Uterus (tissue), 4 donors: ENCODE measurements around the gene NOTUM. TPM values are rescaled to one million over a fixed set of nuclear protein-coding genes. Genes with fewer than 3 reads are reported as not detected.

ENCODE experiments used
- DNase-seq, 2 donors: peaks; one replicate each; pipeline ENCODE4 v3.0.0-alpha.2; 2019 to 2020
- H3K27ac ChIP-seq, 2 donors: fragments of 200-600 bp; sonication (generic); 1 replicate in 1 of 2; 2 replicates in 1 of 2; pipeline ENCODE4 v1.5.1; 2016 to 2018
- H3K27me3 ChIP-seq, 2 donors: fragments of 200-600 bp; sonication (generic); one replicate each; pipeline ENCODE4 v1.5.1; 2018 to 2019; ENCODE audit warnings: control low read depth in 1 of 2
- H3K36me3 ChIP-seq, 2 donors: fragments of 200-600 bp; sonication (generic); one replicate each; pipeline ENCODE4 v1.5.1; 2019; ENCODE audit warnings: control low read depth in 1 of 2
- H3K4me1 ChIP-seq, 2 donors: fragments of 200-600 bp; sonication (generic); one replicate each; pipeline ENCODE4 v1.5.1; 2018 to 2019; ENCODE audit warnings: control low read depth in 1 of 2
- H3K4me3 ChIP-seq, 2 donors: fragments of 200-600 bp; sonication (generic); 1 replicate in 1 of 2; 2 replicates in 1 of 2; pipeline ENCODE4 v1.5.1; 2018 to 2019; ENCODE audit warnings: mild to moderate bottlenecking in 1 of 2
- H3K9me3 ChIP-seq, 2 donors: fragments of 200-600 bp; sonication (generic); one replicate each; pipeline ENCODE4 v1.5.1; 2019; ENCODE audit warnings: control low read depth in 1 of 2
- CTCF ChIP-seq, 4 experiments: fragments of 200-600 bp in 2 of 4; fragments of 450-650 bp in 2 of 4; sonication (generic) in 2 of 4; IDR thresholded peaks; one replicate each; pipeline ENCODE4 v1.5.1; 2016 to 2019; ENCODE audit warnings: antibody characterized with exemption in 4 of 4, mild to moderate bottlenecking in 2 of 4, moderate library complexity in 1 of 4
- POLR2A ChIP-seq, 2 donors: fragments of 450-650 bp; IDR thresholded peaks; one replicate each; pipeline ENCODE4 v1.6.1; 2016; ENCODE audit warnings: antibody characterized with exemption in 2 of 2, mild to moderate bottlenecking in 1 of 2, moderate library complexity in 1 of 2
- intact Hi-C: fragments of 100-400 bp; cut with DNase I; formaldehyde crosslinking; loops from one replicate; pipeline ENCODE4 v1.15.1; 2023; ENCODE audit warnings: low total_unique reads
- total RNA-seq, 4 donors: library from RNA; depleted of rRNA in 3 of 4; stranded (reverse); fragments of >200 nt in 3 of 4; gene quantifications; one replicate each; pipeline versions ENCODE4 v1.1.0 to v1.2.4, GENCODE V29; 2014 to 2023
- donor health status: DM: yes; HTN: yes; CAD: no.

NOTUM gene
- total RNA-seq, 4 donors from 2014 or later, result 5.0 TPM; not detected in 3

- peaks cover 0 to 2% of the 10 kb centered on the region in 2 donors for H3K27me3 ChIP-seq
- H3K4me3 ChIP-seq, result no peak overlapping the region
- no peak for DNase-seq
- no peaks in the 10 kb centered on the region for H3K4me1 ChIP-seq
- TF ChIP-seq CTCF (IDR thresholded peaks at IDR 0.05), result no peak
- TF ChIP-seq POLR2A (IDR thresholded peaks at IDR 0.05), result no peak
- no peaks in the 10 kb centered on the region for H3K9me3 ChIP-seq
- H3K27ac ChIP-seq, result no peak overlapping the region
- no peaks in the 10 kb centered on the region for H3K36me3 ChIP-seq
- intact Hi-C loops, result no loop called here
Observed at GRCh38 chr17:81952792-81953228, 8.2 kb downstream of the NOTUM start.

GRCh38 chr17:81951785-81952684 lies 9.0 kb downstream of the NOTUM start:
- TF ChIP-seq CTCF (IDR thresholded peaks at IDR 0.05) (no peak), POLR2A (IDR thresholded peaks at IDR 0.05) (no peak)
- Histone ChIP-seq H3K27me3 (no peaks in the 10 kb centered on the region), H3K4me3 (no peak overlapping the region), H3K9me3 (no peaks in the 10 kb centered on the region), H3K27ac (no peak overlapping the region), H3K4me1 (no peaks in the 10 kb centered on the region), H3K36me3 (no peaks in the 10 kb centered on the region)
- no peak for DNase-seq
- intact Hi-C loops, result no loop called here

- no peaks in the 10 kb centered on the region for H3K36me3 ChIP-seq
- intact Hi-C loops, result no loop called here
- no peaks in the 10 kb centered on the region for H3K27me3 ChIP-seq
- H3K4me3 ChIP-seq, result no peak overlapping the region
- DNase-seq, result no peak
- no peaks in the 10 kb centered on the region for H3K4me1 ChIP-seq
- no peak overlapping the region for H3K27ac ChIP-seq
- no peak for TF ChIP-seq POLR2A (IDR thresholded peaks at IDR 0.05)
- TF ChIP-seq CTCF (IDR thresholded peaks at IDR 0.05), result no peak
- no peaks in the 10 kb centered on the region for H3K9me3 ChIP-seq
Observed at GRCh38 chr17:81950501-81950900, 10.5 kb downstream of the NOTUM start.

GRCh38 chr17:81948635-81949378 lies 12.2 kb downstream of the NOTUM start:
- H3K36me3 ChIP-seq, result no peaks in the 10 kb centered on the region
- no peaks in the 10 kb centered on the region for H3K9me3 ChIP-seq
- intact Hi-C loops, result no loop called here
- no peak for TF ChIP-seq CTCF (IDR thresholded peaks at IDR 0.05)
- no peak for TF ChIP-seq POLR2A (IDR thresholded peaks at IDR 0.05)
- no peaks in the 10 kb centered on the region for H3K4me1 ChIP-seq
- no peak overlapping the region for H3K4me3 ChIP-seq
- H3K27ac ChIP-seq, result no peak overlapping the region
- H3K27me3 ChIP-seq, result no peaks in the 10 kb centered on the region
- no peak for DNase-seq

- H3K27me3 ChIP-seq, result no peaks in the 10 kb centered on the region
- intact Hi-C loops, result no loop called here
Observed at GRCh38 chr17:81947189-81947588, 13.8 kb downstream of the NOTUM start, which contains the start of gene MYADML2. TSS of gene MYADML2 (minus strand) at chr17:81947233. CDS start at chr17:81941741, 5,492 bp downstream.

More at GRCh38 chr17:81947189-81947588, 13.8 kb downstream of the NOTUM start, which contains the start of gene MYADML2:
- TF ChIP-seq POLR2A (IDR thresholded peaks at IDR 0.05) (no peak), CTCF (IDR thresholded peaks at IDR 0.05) (no peak)
- DNase-seq, result no peak
- H3K4me3 ChIP-seq, result no peak within 1 kb of the TSS
- H3K9me3 ChIP-seq, result no peaks in the 10 kb centered on the region
- no peaks in the 10 kb centered on the region for H3K4me1 ChIP-seq
- H3K27ac ChIP-seq, result no peak within 1 kb of the TSS
- H3K36me3 ChIP-seq, result no peaks in the 10 kb centered on the region
